ENCODE data around the gene PIGR. TPM values are rescaled to one million over a fixed set of nuclear protein-coding genes. Genes with fewer than 3 reads are reported as not detected.

Gene PIGR
- total and polyA plus RNA-seq, 9 of the 15 experiments (the other 6 are each of a cell fraction or from before 2014, with no cell fraction given): 0.01 to 1.5 (median 0.03) TPM; not detected in 4

- no peak for TF ChIP-seq E4F1 (CRISPR knock-in tag; IDR thresholded peaks at IDR 0.05; ENCODE audit: borderline replicate concordance)
- no peak for TF ChIP-seq TBP (optimal IDR thresholded peaks at IDR 0.05; ENCODE audit: low read depth, low read length)
- TF ChIP-seq SFPQ (IDR thresholded peaks at IDR 0.05; ENCODE audit: low read depth, low read length): no peak
- no peak for TF ChIP-seq ZNF24 (IDR thresholded peaks at IDR 0.05)
- TF ChIP-seq ARID2 (IDR thresholded peaks at IDR 0.05): no peak
- TF ChIP-seq NFXL1 (CRISPR knock-in tag; IDR thresholded peaks at IDR 0.05): no peak
- no peak for TF ChIP-seq RBM22 (IDR thresholded peaks at IDR 0.05; ENCODE audit: low read depth, low read length, poor library complexity, severe bottlenecking)
- no peak for TF ChIP-seq PURB (CRISPR knock-in tag; IDR thresholded peaks at IDR 0.05; ENCODE audit: low read depth)
- peak; percentile 40; the same call in 1 of the 2 replicates for TF ChIP-seq CXXC5 (CRISPR knock-in tag; IDR thresholded peaks at IDR 0.05)
- TF ChIP-seq XRCC3 (IDR thresholded peaks at IDR 0.05): no peak
- TF ChIP-seq FOXJ3 (CRISPR knock-in tag; IDR thresholded peaks at IDR 0.05): no peak
- no peak for TF ChIP-seq GTF2B (IDR thresholded peaks at IDR 0.05; ENCODE audit: extremely low read depth, insufficient read length)
- TF ChIP-seq NFIX (CRISPR knock-in tag; IDR thresholded peaks at IDR 0.05; ENCODE audit: low read depth): no peak
- TF ChIP-seq RBBP5 (IDR thresholded peaks at IDR 0.05; ENCODE audit: borderline replicate concordance, insufficient read depth, low read length, poor library complexity, severe bottlenecking): no peak
- no peak for TF ChIP-seq PKNOX1 (IDR thresholded peaks at IDR 0.05)
- TF ChIP-seq ZFX (CRISPR knock-in tag; IDR thresholded peaks at IDR 0.05): no peak
- TF ChIP-seq ARID3A (IDR thresholded peaks at IDR 0.05; ENCODE audit: borderline replicate concordance, low read depth, low read length): no peak
- TF ChIP-seq MAFF (IDR thresholded peaks at IDR 0.05; ENCODE audit: low read length): no peak
- TF ChIP-seq ZNF184 (CRISPR knock-in tag; IDR thresholded peaks at IDR 0.05): no peak
- TF ChIP-seq NR1H2 (CRISPR knock-in tag; IDR thresholded peaks at IDR 0.05): no peak
Observed at GRCh38 chr1:206907304-206907991, 38.8 kb downstream of the PIGR start (continued).
